Kidney (tissue), 14 donors: ENCODE results near the gene GRK1. TPM values are rescaled to one million over a fixed set of nuclear protein-coding genes. Genes with fewer than 3 reads are reported as not detected.

Experiments used
- DNase-seq, 5 donors: peaks; one replicate each; pipeline ENCODE4 v3.0.0-alpha.2; 2013 to 2020
- FAIRE-seq: peaks from 2 replicates; lab custom pipeline; 2012; peaks lifted over from hg19 to GRCh38; lab: Jason Lieb, UNC
- H3K27ac ChIP-seq, 2 donors: one replicate each; pipeline ENCODE4 v1.7.0; 2013; ENCODE audit warnings: low read depth in 2 of 2, low read length in 2 of 2, inconsistent platforms in 1 of 2
- H3K27me3 ChIP-seq: one replicate; pipeline ENCODE4 v1.7.1; 2013; ENCODE audit warnings: low read length, inconsistent platforms; ENCODE audit not compliant: control insufficient read depth, insufficient read depth
- H3K36me3 ChIP-seq, 3 donors: one replicate each; pipeline versions ENCODE4 v1.7.0 to v1.7.1; 2013; ENCODE audit warnings: low read length in 3 of 3, control low read depth in 1 of 3, inconsistent platforms in 1 of 3; ENCODE audit not compliant: insufficient read depth in 3 of 3, control insufficient read depth in 2 of 3
- H3K4me1 ChIP-seq, 3 donors: one replicate each; pipeline versions ENCODE4 v1.7.0 to v1.7.1; 2013; ENCODE audit warnings: low read length in 3 of 3, inconsistent platforms in 1 of 3, low read depth in 1 of 3; ENCODE audit not compliant: control insufficient read depth in 2 of 3, insufficient read depth in 2 of 3
- H3K4me3 ChIP-seq, 3 donors: one replicate each; pipeline versions ENCODE4 v1.7.0 to v1.8.1; 2013; ENCODE audit warnings: low read length in 3 of 3, control low read depth in 1 of 3, inconsistent platforms in 1 of 3
- H3K9ac ChIP-seq, 3 donors: one replicate each; pipeline versions ENCODE4 v1.7.0 to v1.7.1; 2013; ENCODE audit warnings: low read length in 3 of 3, control low read depth in 1 of 3, inconsistent platforms in 1 of 3
- H3K9me3 ChIP-seq, 3 donors: one replicate each; pipeline versions ENCODE4 v1.7.0 to v1.7.1; 2013; ENCODE audit warnings: low read length in 3 of 3, control low read depth in 1 of 3, inconsistent platforms in 1 of 3; ENCODE audit not compliant: control insufficient read depth in 2 of 3, insufficient read depth in 1 of 3
- CTCF ChIP-seq: IDR thresholded peaks from 3 replicates; pipeline ENCODE4 v1.5.1; 2012; ENCODE audit warnings: mild to moderate bottlenecking, moderate library complexity, borderline replicate concordance; ENCODE audit not compliant: insufficient read depth; ENCODE audit errors: extremely low read depth
- intact Hi-C: fragments of 100-400 bp; cut with DNase I; formaldehyde crosslinking; loops from one replicate; pipeline ENCODE4 v1.11.1; 2022
- polyA plus RNA-seq: library from polyadenylated mRNA; stranded (reverse); fragments of 350-450 nt; fragmentation: Illumina TruSeq; extraction: RNeasy Lipid Tissue Mini Kit (QIAGEN cat#74804); gene quantifications from one replicate; pipeline ENCODE4 v1.2.3, GENCODE V29; 2014; ENCODE audit warnings: low read depth, low replicate concordance; ENCODE audit not compliant: insufficient read depth
- total RNA-seq: library from RNA; stranded (reverse); fragmentation: NEBNext Ultra II Directional; extraction: Animal tissue kit (Norgen Biotek cat#: 25700); gene quantifications from one replicate; pipeline ENCODE4 v1.2.1, GENCODE V29; 2021
- donor health status: control.
- donor health status: control.
- donor health status: control.
- donor health status: control.
- donor health status: control.
- donor health status: DM: yes; HTN: yes; CAD: no.
- donor health status: Normal renal cell carcinoma (clear cell type).

Gene GRK1
- total and polyA plus RNA-seq, 2 donors from 2014 or later = not detected

GRCh38 chr13:113740286-113740556 is 73.2 kb downstream of the GRK1 start:
- H3K36me3 ChIP-seq = no peaks in the 10 kb centered on the region
- no peak overlapping the region for H3K4me3 ChIP-seq
- no peaks in the 10 kb centered on the region for H3K27me3 ChIP-seq
- H3K9ac ChIP-seq = no peak overlapping the region
- no peaks in the 10 kb centered on the region for H3K9me3 ChIP-seq
- H3K4me1 ChIP-seq = peaks cover 0 to 6% (median 0%) of the 10 kb centered on the region in 3 donors
- DNase-seq = peak in 1 of 5 donors; percentile 57
- FAIRE-seq = no peak
- intact Hi-C loops = no loop called here
- no peak for TF ChIP-seq CTCF
- H3K27ac ChIP-seq = no peak overlapping the region

- FAIRE-seq = no peak
- Histone ChIP-seq H3K4me1 (peaks cover 0 to 6% (median 0%) of the 10 kb centered on the region in 3 donors), H3K27me3 (no peaks in the 10 kb centered on the region), H3K36me3 (no peaks in the 10 kb centered on the region), H3K4me3 (no peak overlapping the region), H3K9me3 (no peaks in the 10 kb centered on the region), H3K9ac (no peak overlapping the region), H3K27ac (no peak overlapping the region)
- intact Hi-C loops = no loop called here
- peak in 1 of 5 donors; percentile 54 for DNase-seq
- no peak for TF ChIP-seq CTCF
Measured at GRCh38 chr13:113740661-113741060, 73.6 kb downstream of the GRK1 start.

GRCh38 chr13:113741191-113741668 is 74.2 kb downstream of the GRK1 start:
- H3K27me3 ChIP-seq = no peaks in the 10 kb centered on the region
- intact Hi-C loops = no loop called here
- peaks cover 0 to 6% (median 0%) of the 10 kb centered on the region in 3 donors for H3K4me1 ChIP-seq
- no peaks in the 10 kb centered on the region for H3K9me3 ChIP-seq
- H3K36me3 ChIP-seq = no peaks in the 10 kb centered on the region
- H3K27ac ChIP-seq = no peak overlapping the region
- TF ChIP-seq CTCF = no peak
- H3K9ac ChIP-seq = no peak overlapping the region
- no peak for FAIRE-seq
- DNase-seq = peak in 1 of 5 donors; percentile 35
- H3K4me3 ChIP-seq = no peak overlapping the region

- H3K9ac ChIP-seq = no peak overlapping the region
- no peak overlapping the region for H3K4me3 ChIP-seq
- DNase-seq (peak; percentile 85 to 92 (median 90)), FAIRE-seq (no peak)
- H3K36me3 ChIP-seq = no peaks in the 10 kb centered on the region
- no peak overlapping the region for H3K27ac ChIP-seq
- no peaks in the 10 kb centered on the region for H3K27me3 ChIP-seq
- intact Hi-C loops = no loop called here
- TF ChIP-seq CTCF = peak; percentile 9
- no peaks in the 10 kb centered on the region for H3K9me3 ChIP-seq
- H3K4me1 ChIP-seq = peaks cover 0 to 6% (median 0%) of the 10 kb centered on the region in 3 donors
Measured at GRCh38 chr13:113742000-113742441, 75.0 kb downstream of the GRK1 start.
